ENCODE measurements around the gene ENOX1. TPM values are rescaled to one million over a fixed set of nuclear protein-coding genes. Genes with fewer than 3 reads are reported as not detected.

ENOX1 gene
- total RNA-seq, 1 donor from 2014 or later = 0.60 TPM

DNA sequence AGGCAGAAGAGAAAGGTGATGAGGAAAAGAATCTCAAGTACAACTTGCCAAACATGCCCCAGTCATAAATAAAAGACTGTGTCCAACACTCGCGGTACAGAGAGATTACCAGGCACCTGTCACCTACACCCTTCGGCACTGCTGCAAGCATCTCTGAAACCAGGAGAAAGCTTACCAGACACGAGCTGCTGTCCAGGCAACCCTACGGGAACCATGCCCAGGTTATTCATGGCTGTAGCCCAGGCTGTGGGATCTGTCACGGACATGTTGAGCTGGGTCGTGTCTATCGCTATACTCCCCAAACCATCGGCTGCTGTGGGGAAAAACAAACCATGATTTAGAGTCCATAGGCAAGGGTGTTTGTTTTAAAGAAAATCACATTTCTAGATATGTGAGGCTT, 375.0 kb downstream of the ENOX1 start:
- Histone ChIP-seq H3K27me3 (ENCODE audit: low read depth) (no peaks in the 10 kb centered on the region), H3K27ac (replicated peaks) (no peak overlapping the region), H3K36me3 (no peaks in the 10 kb centered on the region), H3K4me1 (no peaks in the 10 kb centered on the region), H3K9me3 (replicated peaks) (no peaks in the 10 kb centered on the region), H3K4me3 (no peak overlapping the region)
- TF ChIP-seq, protein P1, sequence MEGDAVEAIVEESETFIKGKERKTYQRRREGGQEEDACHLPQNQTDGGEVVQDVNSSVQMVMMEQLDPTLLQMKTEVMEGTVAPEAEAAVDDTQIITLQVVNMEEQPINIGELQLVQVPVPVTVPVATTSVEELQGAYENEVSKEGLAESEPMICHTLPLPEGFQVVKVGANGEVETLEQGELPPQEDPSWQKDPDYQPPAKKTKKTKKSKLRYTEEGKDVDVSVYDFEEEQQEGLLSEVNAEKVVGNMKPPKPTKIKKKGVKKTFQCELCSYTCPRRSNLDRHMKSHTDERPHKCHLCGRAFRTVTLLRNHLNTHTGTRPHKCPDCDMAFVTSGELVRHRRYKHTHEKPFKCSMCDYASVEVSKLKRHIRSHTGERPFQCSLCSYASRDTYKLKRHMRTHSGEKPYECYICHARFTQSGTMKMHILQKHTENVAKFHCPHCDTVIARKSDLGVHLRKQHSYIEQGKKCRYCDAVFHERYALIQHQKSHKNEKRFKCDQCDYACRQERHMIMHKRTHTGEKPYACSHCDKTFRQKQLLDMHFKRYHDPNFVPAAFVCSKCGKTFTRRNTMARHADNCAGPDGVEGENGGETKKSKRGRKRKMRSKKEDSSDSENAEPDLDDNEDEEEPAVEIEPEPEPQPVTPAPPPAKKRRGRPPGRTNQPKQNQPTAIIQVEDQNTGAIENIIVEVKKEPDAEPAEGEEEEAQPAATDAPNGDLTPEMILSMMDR (IDR thresholded peaks at IDR 0.05; ENCODE audit: borderline replicate concordance) = no peak
- DNase-seq = peak; percentile 51
- intact Hi-C loops (cut with micrococcal nuclease) = no loop called here

DNA sequence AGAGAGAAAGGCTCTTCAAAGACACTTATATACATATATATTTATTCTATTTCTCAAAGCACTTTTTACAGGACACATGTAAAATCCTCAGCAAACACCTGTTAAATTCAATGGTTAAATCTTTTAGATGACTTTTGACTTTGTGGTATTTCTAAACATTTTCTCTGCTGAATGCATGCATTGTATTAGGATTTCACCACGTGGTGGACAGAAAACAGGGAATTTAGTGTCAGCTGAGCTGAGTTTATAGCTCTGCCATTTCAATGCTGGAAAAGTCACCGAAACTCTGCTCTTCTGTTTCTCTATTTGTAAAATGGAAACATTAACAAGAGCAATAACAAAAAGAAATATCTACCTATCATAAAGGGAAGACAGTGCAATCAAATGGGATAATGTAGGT, 375.6 kb downstream of the ENOX1 start:
- DNase-seq = no peak
- no peaks in the 10 kb centered on the region for H3K36me3 ChIP-seq
- no peaks in the 10 kb centered on the region for H3K4me1 ChIP-seq
- H3K27me3 ChIP-seq (ENCODE audit: low read depth) = no peaks in the 10 kb centered on the region
- intact Hi-C loops (cut with micrococcal nuclease) = no loop called here
- H3K4me3 ChIP-seq = no peak overlapping the region
- no peaks in the 10 kb centered on the region for H3K9me3 ChIP-seq (replicated peaks)
- H3K27ac ChIP-seq (replicated peaks) = no peak overlapping the region
- TF ChIP-seq, protein P1 (IDR thresholded peaks at IDR 0.05; ENCODE audit: borderline replicate concordance) = no peak

DNA sequence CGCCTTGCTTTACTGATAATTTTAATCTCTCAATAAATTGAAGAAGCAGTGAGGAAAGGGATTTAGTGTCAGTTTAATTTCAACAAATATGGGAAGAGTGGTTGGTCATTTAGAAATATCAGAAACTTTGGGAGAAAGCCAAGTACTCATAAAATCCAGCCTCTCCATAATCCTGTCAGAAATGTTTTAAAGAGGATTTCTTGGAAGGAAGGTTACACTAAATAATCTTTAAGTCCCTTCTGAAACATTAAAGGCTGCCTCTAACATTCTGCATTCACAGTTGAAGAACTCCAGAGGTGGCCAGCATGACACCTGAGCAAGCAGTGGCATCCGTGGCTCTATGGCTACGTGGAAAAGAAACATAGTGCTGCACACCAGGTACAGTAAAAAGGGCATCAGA, 378.5 kb downstream of the ENOX1 start:
- intact Hi-C loops (cut with micrococcal nuclease) = no loop called here
- Histone ChIP-seq H3K4me1 (no peaks in the 10 kb centered on the region), H3K4me3 (no peak overlapping the region), H3K27me3 (ENCODE audit: low read depth) (no peaks in the 10 kb centered on the region), H3K27ac (replicated peaks) (no peak overlapping the region), H3K9me3 (replicated peaks) (no peaks in the 10 kb centered on the region), H3K36me3 (no peaks in the 10 kb centered on the region)
- TF ChIP-seq, protein P1 (IDR thresholded peaks at IDR 0.05; ENCODE audit: borderline replicate concordance) = no peak
- no peak for DNase-seq

DNA sequence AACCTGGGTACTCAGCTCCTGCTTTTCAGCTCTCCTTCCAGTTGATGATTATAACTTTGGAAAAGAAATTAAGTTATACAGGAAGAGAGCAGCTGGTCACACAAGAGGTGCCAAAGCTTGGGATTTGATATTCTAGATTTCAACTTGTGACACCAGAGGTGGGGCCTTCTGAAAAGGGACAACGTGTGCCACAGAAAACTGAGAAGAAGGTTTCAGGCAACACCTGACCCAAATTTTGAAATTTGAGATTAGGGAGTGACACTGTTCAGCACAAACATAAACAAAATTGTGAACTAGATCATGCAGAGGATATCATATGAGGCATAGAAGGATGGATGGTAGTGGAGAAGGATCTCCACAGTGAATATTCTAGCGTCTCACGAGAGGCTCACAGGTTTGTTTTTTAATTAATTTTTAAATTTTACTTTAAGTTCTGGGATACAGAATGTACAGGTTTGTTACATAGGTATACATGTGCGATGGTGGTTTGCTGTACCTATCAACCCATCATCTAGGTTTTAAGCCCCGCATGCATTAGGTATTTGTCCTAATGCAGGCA, 379.7 kb downstream of the ENOX1 start:
- Histone ChIP-seq H3K36me3 (no peaks in the 10 kb centered on the region), H3K9me3 (replicated peaks) (no peaks in the 10 kb centered on the region), H3K27me3 (ENCODE audit: low read depth) (no peaks in the 10 kb centered on the region), H3K4me1 (no peaks in the 10 kb centered on the region), H3K27ac (replicated peaks) (no peak overlapping the region), H3K4me3 (no peak overlapping the region)
- intact Hi-C loops (cut with micrococcal nuclease) = no loop called here
- TF ChIP-seq, protein P1 (IDR thresholded peaks at IDR 0.05; ENCODE audit: borderline replicate concordance) = no peak
- DNase-seq = no peak

DNA sequence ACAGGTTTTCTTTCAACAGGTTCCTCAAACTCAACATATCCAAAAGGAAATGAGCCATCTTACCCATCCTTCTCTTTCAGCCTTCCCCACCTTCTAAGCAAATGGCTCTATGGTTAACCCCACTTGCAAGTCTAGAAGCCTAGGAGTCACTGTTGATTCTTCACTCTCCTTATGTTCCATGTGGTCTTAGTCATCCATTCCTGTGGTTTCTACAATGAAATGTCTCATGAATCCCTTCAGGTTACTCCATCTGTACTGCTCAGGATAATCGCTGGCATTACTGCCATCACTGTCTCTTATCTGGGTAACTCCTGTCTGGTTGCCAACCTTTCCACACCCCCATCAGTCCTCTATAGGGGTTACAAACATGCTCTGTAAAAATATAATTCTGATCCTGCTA, 381.3 kb downstream of the ENOX1 start:
- H3K4me3 ChIP-seq = no peak overlapping the region
- H3K9me3 ChIP-seq (replicated peaks) = no peaks in the 10 kb centered on the region
- H3K4me1 ChIP-seq = no peaks in the 10 kb centered on the region
- no peaks in the 10 kb centered on the region for H3K36me3 ChIP-seq
- H3K27me3 ChIP-seq (ENCODE audit: low read depth) = no peaks in the 10 kb centered on the region
- intact Hi-C loops (cut with micrococcal nuclease) = no loop called here
- TF ChIP-seq, protein P1 (IDR thresholded peaks at IDR 0.05; ENCODE audit: borderline replicate concordance) = no peak
- no peak overlapping the region for H3K27ac ChIP-seq (replicated peaks)
- DNase-seq = no peak
